Neural cell (in vitro differentiated cells): ENCODE measurements around the gene ZNF786.

Experiments used
- POLR2AphosphoS5 ChIP-seq: IDR thresholded peaks from 2 replicates; pipeline ENCODE4 v1.6.1; 2012
- TF ChIP-seq, protein P1 (sequence below): fragments of 450-650 bp; IDR thresholded peaks from 2 replicates; pipeline ENCODE4 v1.5.1; 2014; ENCODE audit warnings: antibody characterized with exemption, mild to moderate bottlenecking, moderate library complexity; ENCODE audit not compliant: poor library complexity, severe bottlenecking
- TF ChIP-seq, protein P2 (sequence below): IDR thresholded peaks from 2 replicates; pipeline ENCODE4 v1.6.1; 2012; ENCODE audit warnings: borderline replicate concordance

DNA sequence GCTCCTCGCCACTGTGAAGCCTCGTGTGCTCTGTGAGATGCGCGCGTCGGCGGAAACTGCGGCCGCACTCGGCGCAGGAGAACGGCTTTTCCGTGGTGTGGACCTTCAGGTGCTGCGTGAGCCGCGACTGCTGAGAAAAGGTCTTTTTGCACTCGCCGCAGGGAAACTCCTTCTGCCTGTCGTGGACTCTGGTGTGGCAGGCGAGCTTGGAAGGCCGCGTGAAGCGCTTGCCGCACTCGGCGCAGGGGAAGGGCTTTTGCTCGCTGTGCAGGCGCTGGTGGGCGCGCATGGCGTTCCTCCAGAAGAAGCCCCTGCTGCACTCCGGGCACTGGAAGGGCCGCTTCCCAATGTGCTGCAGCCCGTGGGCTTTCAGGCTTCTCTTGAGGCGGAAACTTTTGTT is 13.7 kb upstream of the ZNF786 start:
- TF ChIP-seq, protein P1, sequence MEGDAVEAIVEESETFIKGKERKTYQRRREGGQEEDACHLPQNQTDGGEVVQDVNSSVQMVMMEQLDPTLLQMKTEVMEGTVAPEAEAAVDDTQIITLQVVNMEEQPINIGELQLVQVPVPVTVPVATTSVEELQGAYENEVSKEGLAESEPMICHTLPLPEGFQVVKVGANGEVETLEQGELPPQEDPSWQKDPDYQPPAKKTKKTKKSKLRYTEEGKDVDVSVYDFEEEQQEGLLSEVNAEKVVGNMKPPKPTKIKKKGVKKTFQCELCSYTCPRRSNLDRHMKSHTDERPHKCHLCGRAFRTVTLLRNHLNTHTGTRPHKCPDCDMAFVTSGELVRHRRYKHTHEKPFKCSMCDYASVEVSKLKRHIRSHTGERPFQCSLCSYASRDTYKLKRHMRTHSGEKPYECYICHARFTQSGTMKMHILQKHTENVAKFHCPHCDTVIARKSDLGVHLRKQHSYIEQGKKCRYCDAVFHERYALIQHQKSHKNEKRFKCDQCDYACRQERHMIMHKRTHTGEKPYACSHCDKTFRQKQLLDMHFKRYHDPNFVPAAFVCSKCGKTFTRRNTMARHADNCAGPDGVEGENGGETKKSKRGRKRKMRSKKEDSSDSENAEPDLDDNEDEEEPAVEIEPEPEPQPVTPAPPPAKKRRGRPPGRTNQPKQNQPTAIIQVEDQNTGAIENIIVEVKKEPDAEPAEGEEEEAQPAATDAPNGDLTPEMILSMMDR = no peak
- TF ChIP-seq POLR2AphosphoS5 = no peak
- TF ChIP-seq, protein P2, sequence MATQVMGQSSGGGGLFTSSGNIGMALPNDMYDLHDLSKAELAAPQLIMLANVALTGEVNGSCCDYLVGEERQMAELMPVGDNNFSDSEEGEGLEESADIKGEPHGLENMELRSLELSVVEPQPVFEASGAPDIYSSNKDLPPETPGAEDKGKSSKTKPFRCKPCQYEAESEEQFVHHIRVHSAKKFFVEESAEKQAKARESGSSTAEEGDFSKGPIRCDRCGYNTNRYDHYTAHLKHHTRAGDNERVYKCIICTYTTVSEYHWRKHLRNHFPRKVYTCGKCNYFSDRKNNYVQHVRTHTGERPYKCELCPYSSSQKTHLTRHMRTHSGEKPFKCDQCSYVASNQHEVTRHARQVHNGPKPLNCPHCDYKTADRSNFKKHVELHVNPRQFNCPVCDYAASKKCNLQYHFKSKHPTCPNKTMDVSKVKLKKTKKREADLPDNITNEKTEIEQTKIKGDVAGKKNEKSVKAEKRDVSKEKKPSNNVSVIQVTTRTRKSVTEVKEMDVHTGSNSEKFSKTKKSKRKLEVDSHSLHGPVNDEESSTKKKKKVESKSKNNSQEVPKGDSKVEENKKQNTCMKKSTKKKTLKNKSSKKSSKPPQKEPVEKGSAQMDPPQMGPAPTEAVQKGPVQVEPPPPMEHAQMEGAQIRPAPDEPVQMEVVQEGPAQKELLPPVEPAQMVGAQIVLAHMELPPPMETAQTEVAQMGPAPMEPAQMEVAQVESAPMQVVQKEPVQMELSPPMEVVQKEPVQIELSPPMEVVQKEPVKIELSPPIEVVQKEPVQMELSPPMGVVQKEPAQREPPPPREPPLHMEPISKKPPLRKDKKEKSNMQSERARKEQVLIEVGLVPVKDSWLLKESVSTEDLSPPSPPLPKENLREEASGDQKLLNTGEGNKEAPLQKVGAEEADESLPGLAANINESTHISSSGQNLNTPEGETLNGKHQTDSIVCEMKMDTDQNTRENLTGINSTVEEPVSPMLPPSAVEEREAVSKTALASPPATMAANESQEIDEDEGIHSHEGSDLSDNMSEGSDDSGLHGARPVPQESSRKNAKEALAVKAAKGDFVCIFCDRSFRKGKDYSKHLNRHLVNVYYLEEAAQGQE = no peak
